Ovary (tissue), 3 donors: ENCODE measurements around the gene CNN1.
A peak's percentile ranks its signal among the peaks of the same experiment; 100 is the strongest.

Experiments used
- POLR2A ChIP-seq: fragments of 450-650 bp; IDR thresholded peaks from one replicate; pipeline ENCODE4 v1.6.1; 2017; ENCODE audit warnings: antibody characterized with exemption, mild to moderate bottlenecking, moderate library complexity
- TF ChIP-seq, protein P1 (sequence below), 3 donors: fragments of 450-650 bp in 2 of 3; fragments of 200-600 bp in 1 of 3; IDR thresholded peaks; one replicate each; pipeline versions ENCODE4 v1.5.1 to v1.8.0; 2016 to 2022; ENCODE audit warnings: antibody characterized with exemption in 3 of 3, mild to moderate bottlenecking in 1 of 3
- donor health status: DM: no; HTN: no; CAD: no.

DNA sequence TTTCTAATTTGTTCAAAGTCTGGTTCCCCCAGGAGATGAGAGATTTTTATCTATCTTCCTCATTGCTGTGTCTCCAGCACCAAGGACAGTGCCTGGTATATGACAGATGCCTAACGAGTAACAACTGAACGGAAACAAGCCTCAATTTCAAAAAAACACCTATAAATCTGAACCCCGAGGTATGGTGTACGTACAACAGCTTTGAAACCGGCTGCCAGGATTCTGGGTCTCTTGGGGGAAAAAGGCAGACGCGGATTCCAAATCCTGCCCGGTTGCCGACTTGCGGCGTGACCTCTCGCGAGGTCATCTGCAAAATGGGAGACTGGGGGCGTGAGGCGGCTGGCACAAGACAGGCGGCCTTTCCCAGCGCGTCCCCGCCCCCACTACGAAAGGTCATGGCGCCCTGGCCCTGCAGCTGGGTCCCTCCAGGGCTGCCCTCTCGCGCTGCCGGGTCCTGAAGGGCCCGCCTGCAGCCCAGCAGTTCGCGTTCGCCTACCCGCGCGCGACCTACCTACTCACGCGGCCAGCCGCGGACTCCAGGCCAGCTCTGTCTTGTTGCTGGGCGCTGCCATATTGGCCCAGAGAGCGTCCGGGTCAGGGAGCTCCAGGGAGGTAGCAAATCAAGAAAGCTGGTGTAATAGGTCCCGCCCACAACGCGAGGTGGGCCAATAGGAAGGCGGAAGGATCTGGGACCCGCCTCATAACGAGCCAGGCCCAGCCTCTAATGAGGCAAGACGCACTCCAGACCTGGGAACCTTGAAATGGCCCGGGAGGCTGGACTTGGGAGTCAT is 9.9 kb upstream of the CNN1 start, which contains the start of gene ECSIT:
- TF ChIP-seq, protein P1, sequence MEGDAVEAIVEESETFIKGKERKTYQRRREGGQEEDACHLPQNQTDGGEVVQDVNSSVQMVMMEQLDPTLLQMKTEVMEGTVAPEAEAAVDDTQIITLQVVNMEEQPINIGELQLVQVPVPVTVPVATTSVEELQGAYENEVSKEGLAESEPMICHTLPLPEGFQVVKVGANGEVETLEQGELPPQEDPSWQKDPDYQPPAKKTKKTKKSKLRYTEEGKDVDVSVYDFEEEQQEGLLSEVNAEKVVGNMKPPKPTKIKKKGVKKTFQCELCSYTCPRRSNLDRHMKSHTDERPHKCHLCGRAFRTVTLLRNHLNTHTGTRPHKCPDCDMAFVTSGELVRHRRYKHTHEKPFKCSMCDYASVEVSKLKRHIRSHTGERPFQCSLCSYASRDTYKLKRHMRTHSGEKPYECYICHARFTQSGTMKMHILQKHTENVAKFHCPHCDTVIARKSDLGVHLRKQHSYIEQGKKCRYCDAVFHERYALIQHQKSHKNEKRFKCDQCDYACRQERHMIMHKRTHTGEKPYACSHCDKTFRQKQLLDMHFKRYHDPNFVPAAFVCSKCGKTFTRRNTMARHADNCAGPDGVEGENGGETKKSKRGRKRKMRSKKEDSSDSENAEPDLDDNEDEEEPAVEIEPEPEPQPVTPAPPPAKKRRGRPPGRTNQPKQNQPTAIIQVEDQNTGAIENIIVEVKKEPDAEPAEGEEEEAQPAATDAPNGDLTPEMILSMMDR (IDR thresholded peaks at IDR 0.05): peak in 1 of 3 donors; percentile 33
- peak; percentile 10 for TF ChIP-seq POLR2A
